Measurements from ENCODE around the gene SECTM1.
"Not testable (repeated sequence)": the region's sequence is repeated elsewhere in the genome, so short reads cannot be mapped to it uniquely, and the experiment has no call there.

SECTM1 gene

DNA sequence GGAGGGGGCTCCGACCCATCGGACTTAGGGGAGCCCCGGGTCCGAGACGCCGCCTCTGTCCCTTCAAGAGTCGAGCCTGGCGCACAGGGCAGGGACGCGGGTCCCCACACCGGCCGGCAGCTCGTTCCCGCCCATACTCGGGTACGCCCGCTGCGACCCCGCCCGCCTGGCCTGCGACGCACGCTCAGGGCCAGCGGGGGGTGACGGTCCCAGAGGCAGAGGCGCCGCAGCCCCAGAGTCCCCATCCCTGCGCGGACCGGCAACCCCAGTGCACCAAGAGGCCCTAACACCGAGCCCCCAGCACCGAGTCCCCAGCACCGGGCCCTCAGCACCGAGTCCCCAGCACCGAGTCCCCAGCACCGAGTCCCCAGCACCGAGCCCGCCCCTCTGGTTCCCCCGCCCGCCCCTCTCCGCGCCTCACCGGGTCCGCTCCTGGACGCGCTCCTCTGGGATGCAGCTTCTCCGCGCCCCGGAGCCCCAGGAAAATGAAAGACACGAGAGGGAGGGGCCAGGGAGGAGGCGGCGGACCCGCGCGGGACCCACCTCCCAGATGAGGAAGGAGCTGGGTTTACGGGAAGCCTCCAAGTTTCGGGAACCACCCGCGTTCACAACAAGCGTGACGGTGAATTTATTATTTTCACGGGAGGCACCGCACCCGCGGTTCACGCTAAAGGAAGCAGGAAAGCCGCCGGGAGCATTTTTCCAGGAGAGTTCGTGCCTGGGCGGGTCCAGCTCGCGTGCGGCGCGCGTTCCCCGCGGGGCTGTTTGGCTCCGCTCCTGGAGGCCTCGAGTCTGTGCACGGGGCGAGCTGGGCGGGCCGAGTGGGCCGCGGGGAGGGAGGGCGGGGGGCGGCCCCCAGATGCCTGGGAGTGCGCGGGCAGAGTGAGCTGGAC is at the start of gene SECTM1:
TSS of gene SECTM1 (minus strand) at position 488 of the 893 bp plus-strand sequence. CDS start 6,526 bp downstream, outside the sequence.
- in situ Hi-C loops (cut with HindIII; ENCODE audit: low sequenced_read_pairs), result loop anchor here (10.0 kb wide), 1 partner anchor 299 kb away; the partner anchor contains the start of genes DCXR and RAC3

DNA sequence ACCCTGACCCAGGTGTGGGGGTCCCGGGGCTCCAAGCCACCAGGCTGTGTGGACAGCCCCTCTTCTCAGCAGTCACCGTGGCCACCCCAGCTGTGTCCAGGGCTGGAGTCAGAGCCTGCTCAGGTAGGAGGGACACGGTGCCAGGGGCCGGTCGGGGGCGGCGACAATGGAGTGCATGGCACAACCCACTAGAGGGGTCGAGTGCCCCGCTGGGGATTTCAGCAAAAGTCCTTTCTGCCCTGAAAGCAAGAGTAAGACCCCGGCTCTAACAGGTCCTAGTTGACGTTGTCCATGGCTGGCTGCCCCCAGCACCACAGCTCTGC is 49.3 kb upstream of the SECTM1 start:
- in situ Hi-C loops (cut with HindIII; ENCODE audit: low sequenced_read_pairs), result no loop called here

DNA sequence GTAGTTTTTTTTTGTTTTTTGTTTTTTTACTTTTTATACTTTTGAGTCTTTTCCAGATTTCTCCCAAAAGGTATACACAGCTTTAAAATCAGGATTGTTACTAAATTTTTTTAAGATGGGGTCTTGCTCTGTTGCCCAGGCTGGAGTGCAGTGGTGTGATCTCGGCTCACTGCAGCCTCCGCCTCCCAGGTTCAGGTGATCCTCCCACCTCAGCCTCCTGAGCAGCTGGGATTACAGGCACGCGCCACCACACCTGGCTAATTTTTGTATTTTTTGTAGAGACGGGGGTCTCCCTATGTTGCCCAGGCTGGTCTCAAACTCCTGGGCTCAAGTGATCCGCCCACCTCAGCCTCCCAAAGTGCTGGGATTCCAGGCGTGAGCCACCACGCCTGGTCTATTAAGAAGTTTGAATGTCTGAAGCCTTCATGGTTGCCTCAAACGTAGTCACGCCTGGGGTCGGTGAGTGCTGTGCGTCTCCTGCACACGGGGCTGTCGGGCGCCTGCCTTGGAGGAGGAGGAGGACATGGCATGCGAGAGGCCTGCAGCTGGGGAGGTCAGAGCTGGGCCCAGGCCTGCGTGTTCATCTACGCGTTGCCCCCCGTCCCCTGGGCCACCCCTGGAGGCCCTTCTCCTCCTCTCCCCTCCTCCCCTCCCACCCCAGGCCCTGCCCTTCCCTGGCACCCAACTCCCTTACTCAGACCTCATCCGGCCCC is 48.8 kb upstream of the SECTM1 start:
- in situ Hi-C loops (cut with HindIII; ENCODE audit: low sequenced_read_pairs), result not testable (repeated sequence)

DNA sequence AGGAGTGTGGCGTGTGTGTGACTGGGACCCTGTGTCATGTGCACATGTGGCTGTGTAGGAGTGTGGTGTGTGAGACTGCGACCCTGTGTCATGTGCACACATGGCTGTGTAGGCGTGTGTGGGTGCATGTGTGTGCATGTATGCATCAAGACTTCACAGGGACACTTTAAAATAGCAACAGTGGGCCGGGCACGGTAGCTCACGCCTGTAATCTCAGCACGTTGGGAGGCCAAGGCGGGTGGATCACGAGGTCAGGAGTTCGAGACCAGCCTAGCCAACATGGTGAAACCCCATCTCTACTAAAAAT is 48.1 kb upstream of the SECTM1 start:
- in situ Hi-C loops (cut with HindIII; ENCODE audit: low sequenced_read_pairs), result not testable (repeated sequence)

DNA sequence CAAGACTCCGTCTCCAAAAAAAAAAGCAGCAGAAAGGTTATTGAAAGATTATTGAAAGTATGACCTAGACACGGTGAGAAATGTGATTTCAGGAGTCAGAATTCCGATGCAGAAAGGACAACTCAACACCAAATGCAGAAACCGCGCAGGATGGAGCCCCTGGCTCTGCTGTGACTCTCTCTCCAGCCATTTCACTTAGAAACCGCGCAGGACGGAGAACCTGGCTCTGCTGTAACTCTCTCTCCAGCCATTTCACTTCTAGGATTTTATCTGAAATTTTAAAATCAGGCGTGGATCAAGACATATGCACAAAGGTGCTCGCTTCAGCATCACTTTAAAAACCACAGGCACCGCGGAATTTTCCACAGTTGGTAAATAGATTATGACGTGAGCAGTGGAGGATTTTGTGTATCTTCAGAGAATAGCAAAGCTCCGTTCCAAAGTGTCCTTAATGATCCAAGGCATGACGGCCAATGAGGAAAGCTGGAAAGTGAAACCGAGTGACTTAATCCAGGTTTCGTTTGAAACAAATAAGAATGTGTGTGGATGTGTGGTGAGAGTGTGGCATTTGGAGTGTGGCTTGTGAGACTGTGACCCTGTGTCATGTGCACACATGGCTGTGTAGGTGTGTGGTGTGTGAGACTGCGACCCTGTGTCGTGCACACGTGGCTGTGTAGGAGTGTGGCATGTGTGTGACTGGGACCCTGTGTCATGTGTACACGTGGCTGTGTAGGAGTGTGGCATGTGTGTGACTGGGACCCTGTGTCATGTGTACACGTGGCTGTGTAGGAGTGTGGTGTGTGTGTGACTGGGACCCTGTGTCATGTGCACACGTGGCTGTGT is 47.5 kb upstream of the SECTM1 start:
- in situ Hi-C loops (cut with HindIII; ENCODE audit: low sequenced_read_pairs), result no loop called here

DNA sequence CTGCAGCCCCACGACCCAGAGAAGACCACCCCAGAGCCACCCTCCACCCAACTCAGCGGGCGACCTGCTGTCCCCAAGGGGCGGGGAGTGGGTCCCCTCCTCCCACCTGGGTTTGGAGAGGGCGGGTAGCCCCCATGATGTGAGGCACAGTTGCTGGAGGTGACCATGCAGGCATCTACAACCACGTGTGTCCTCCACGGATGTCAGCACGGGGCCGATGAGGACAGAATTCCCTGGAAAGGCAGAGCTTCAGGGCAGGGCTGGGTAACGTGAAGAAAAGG is 45.1 kb upstream of the SECTM1 start:
- in situ Hi-C loops (cut with HindIII; ENCODE audit: low sequenced_read_pairs), result no loop called here

DNA sequence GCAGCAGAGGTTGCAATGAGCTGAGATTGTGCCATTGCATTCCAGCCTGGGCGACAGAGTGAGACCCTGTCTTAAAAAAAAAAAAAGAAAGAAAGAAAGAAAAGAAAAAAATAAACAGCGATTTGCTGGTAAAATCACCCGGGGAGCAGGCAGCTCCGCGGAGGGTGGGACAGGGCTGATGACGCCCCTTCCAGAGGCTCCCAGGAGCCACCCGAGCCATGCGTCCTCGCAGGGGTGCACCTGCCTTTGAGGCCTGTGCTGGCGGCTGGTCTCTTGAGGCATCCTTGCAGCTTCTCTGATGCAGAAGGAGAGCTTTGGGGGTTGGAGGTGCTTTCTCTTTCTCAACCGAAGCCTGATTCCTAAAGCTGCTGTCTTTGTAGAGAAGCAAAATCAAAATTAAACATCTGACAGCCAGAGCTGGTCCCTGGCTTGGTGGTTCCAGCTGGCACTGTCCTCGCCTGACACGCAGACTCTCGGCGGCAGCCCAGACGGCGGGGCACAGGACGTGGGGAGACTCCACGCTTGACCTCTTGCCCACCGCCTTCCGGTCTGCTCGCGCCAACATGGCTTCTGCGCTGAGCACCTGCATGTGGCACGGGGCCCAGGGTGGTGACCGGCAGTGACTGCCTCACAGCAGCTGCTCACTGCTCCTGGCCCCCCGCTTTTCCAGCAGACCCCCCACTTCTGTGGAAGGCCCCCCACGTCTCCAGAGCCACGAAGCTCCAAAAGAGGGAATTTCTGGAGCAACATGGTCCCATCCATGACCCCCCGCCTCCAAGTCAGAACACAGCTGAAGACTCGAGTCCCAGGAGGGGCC is 44.6 kb upstream of the SECTM1 start:
- in situ Hi-C loops (cut with HindIII; ENCODE audit: low sequenced_read_pairs), result no loop called here

DNA sequence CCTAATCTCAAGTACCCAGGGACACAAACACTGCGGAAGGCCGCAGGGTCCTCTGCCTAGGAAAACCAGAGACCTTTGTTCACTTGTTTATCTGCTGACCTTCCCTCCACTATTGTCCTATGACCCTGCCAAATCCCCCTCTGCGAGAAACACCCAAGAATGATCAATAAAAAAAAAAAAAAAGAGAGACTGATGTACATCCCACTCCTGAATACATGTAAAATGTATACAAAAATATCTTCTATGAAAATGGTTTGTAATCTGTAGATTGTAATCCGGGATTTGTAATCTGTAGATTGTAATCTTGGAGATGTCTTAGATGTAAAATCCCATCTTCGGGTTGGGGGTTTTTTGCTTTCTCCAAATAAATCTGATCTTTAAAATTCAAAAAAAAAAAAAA is 43.7 kb upstream of the SECTM1 start:
- in situ Hi-C loops (cut with HindIII; ENCODE audit: low sequenced_read_pairs), result not testable (repeated sequence)

DNA sequence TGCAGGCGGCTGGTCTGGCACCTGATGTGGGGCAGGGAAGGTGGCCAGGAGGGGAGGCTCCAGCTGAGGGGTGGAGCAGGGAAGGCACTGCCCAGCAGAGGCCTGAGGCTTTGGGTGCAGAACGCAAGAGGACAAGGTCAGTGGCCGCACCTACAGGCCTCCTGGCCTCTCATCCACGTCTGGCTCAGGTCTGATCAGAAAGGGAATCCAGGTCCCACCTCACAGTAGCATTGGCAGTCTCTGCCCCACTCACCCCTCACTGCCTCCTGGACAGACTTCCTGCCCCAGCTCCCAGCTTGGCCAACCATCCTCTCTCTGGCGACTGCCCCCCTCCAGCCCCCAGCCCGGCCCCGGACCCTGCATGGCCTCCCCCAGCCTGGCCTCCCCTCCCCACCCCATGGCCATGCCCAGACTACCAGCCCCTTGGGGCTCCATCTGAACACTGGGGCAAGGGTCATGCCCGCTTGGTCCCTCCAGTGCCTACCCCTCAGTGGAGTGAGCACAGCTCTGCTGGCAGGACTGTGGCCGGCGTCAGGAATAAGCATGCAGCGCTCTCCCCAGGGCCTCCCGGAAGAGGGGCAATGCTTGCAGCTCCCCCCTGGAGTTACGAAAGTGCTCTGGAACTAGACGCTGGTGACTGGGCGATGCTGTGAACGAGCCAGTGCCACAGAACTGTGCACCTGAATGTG is 42.6 kb upstream of the SECTM1 start:
- in situ Hi-C loops (cut with HindIII; ENCODE audit: low sequenced_read_pairs), result no loop called here

DNA sequence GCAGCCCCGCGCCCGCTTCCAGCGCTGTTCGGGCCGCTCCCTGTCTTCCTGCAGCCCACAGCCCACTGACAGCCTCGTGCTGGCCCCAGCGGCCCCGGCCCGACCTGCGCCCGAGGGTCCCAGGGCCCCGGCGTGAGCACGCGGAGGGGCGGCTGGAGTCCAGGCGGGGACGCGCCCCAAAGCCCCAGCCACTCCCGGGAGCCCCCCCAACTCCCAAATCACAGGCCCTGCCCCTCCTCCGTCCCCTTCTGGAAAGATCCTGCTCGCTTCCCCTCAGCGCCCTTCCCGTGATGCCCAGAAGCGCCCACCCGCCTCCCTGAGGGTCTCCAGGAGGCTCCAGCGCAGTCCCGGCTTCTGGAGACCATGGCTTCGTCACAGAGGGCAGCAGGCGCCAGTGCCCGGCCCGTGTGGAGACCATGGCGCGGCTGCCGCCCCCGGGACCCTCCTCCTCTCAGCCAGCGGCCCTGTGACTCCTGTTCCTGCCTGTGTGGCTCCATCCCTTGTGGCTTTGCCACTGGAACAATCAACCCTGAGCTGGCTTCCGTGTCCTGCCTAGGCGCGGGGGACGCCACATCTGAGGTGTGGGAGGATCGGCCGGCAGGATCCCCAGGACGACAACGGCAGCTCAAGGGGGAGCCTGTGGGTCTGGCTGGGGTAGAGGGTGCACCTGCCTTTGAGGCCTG is 41.9 kb upstream of the SECTM1 start:
- in situ Hi-C loops (cut with HindIII; ENCODE audit: low sequenced_read_pairs), result no loop called here

DNA sequence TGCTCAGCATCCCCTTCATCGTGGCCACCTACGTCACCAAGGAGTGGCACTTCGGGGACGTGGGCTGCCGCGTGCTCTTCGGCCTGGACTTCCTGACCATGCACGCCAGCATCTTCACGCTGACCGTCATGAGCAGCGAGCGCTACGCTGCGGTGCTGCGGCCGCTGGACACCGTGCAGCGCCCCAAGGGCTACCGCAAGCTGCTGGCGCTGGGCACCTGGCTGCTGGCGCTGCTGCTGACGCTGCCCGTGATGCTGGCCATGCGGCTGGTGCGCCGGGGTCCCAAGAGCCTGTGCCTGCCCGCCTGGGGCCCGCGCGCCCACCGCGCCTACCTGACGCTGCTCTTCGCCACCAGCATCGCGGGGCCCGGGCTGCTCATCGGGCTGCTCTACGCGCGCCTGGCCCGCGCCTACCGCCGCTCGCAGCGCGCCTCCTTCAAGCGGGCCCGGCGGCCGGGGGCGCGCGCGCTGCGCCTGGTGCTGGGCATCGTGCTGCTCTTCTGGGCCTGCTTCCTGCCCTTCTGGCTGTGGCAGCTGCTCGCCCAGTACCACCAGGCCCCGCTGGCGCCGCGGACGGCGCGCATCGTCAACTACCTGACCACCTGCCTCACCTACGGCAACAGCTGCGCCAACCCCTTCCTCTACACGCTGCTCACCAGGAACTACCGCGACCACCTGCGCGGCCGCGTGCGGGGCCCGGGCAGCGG is 41.2 kb upstream of the SECTM1 start:
- in situ Hi-C loops (cut with HindIII; ENCODE audit: low sequenced_read_pairs), result no loop called here

DNA sequence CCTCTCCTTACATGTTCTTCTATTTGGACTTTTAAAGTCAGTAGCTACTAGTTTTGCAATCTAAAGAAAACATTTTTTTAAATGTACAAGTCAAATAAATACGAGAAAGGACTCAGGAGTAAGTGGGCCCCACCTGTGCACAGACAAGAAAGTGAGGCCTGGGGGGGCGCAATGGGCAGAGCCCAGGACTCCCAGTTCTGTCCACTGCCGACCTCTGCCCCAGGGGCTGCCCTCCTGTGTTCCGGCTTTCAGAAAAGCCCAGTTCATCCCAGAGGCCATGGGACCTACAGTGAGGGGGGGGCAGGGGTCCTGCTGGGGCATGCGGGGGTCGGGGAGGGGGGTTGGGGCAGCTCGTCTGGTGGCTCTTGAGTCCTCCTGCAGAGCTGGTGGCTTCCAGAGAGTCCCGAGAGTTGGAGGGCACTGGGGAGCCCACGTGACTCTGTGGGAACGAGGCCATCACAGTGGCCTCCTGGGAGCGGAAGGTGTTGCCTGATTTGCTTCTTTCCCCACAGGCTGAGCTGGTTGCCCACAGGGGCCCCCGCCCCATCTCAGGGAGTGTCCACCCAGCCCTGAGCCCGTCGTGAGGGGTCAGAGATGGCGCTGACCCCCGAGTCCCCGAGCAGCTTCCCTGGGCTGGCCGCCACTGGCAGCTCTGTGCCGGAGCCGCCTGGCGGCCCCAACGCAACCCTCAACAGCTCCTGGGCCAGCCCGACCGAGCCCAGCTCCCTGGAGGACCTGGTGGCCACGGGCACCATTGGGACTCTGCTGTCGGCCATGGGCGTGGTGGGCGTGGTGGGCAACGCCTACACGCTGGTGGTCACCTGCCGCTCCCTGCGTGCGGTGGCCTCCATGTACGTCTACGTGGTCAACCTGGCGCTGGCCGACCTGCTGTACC is 40.4 kb upstream of the SECTM1 start:
- in situ Hi-C loops (cut with HindIII; ENCODE audit: low sequenced_read_pairs), result no loop called here

DNA sequence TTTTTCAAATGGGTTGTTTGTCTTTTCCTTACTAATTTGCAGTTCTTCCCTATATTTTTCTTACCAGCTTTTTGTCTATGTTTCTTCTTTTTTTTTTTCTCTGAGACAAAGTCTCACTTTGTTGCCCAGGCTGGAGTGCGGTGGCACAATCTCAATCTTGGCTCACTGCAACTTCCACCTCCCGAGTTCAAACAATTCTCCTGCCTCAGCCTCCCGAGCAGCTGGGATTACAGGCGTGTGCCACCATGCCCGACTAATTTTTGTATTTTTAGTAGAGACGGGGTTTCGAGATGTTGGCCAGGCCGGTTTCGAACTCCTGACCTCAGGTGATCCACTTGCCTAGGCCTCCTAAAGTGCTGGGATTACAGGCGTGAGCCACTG is 39.5 kb upstream of the SECTM1 start:
- in situ Hi-C loops (cut with HindIII; ENCODE audit: low sequenced_read_pairs), result not testable (repeated sequence)

DNA sequence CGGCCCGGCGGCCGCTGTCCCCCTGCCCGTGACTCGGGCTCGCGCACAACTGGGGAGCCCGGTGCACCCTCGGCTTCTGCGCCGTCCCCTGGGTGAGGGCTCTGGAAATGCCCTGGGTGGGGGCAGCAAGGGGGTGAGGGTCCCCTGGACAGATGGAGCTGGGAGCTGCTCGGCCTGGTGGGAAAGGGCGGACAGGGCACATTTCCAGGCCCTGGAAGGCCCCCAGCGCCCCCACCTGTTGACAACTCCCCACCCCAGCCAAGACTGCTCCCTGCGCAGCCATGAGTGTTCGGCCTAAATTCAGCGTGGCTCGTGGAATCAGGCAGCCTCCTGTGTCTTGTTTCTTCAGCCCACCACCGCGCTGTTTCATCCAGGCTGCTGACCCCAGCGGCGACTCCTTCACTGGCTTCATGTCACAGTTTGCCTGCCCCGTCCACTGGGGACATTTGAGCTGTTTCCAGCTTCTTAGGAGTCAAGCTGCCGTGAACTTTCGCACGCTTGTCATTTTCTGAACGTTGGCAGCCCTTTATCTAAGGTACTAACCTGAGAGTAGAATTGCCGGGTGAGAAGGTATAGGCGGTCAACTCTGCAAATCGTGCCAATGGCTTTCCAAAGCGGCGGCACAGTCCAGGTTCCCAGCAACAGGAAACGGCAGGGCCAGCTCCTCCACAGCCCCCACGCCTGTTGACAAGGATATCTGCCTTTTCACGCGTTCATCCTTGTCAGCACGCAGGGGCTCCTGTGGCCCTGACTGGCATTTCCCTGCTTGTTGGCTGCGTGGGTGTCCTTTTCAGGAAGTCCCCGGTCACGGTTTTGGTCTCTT is 38.9 kb upstream of the SECTM1 start:
- in situ Hi-C loops (cut with HindIII; ENCODE audit: low sequenced_read_pairs), result no loop called here

DNA sequence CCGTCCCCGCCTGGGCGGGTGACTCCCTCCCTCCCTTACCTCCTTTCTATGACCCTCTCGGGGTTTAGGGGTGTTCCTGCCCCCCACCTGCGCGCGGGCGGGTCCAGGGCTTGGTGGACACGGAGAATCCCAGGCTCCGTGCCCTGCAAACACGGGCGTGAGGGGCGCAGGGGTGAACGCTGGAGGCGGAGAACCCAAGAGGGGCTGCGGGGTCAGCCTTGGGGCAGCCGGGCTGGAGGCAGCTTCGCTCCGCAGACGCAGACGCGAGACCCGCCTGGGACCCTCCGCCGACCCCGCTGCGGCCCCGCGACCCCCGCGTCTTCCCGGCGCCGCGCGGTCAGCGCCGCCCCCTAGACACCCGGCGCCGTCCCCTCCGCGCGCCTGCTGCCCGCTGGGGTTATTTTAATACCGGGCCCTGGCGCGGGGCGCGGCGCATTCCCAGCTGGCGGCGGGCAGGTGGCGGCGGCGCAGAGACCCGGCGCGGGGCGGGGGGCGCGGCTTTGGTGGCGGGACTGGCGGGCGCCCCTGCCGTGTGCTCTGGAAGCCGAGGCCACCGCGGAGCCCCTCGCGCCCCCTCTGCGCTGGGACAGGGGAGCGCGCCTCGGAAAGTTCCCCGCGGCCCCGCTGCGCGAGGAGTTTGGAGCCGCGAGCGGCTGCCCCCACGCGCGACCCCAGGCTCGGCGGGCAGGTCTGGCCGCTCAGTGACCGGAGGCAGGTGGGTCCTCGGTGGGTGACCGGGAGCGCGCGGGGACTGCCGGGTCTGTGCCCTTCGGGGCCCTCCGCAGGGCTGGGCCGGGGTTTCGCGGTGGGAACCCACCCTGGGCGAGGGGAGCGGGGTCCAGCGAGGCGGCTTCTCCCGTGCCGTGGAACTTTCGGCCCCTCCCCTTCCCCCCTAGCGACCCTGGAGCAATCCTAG is 38.0 kb upstream of the SECTM1 start, which contains the start of gene UTS2R:
TSS of gene UTS2R (plus strand) at position 433 of the 916 bp plus-strand sequence. CDS start 2,560 bp downstream, outside the sequence.
- in situ Hi-C loops (cut with HindIII; ENCODE audit: low sequenced_read_pairs), result no loop called here
